MCF 10A (cell line): ENCODE measurements around the gene GADL1. TPM values are rescaled to one million over a fixed set of nuclear protein-coding genes. Genes with fewer than 3 reads are reported as not detected.

Source experiments
- BruUV-seq: library from RNA; stranded (reverse); fragments of 400-500 nt; replicated peaks from 2 replicates; lab custom pipeline; 2021; lab: Mats Ljungman, UMichigan
- CTCF ChIA-PET: fragments of 300-600 bp; sonication (Branson Sonifier 250); formaldehyde crosslinking; extraction: SDS; loops from one replicate; lab custom pipeline; 2021; ENCODE audit warnings: antibody characterized with exemption, inconsistent platforms; lab: Yijun Ruan, JAX
- POLR2A ChIA-PET: fragments of 300-600, 350-650 bp; sonication (Branson Sonifier 250); formaldehyde crosslinking; extraction: SDS; loops from one replicate; lab custom pipeline; 2020; ENCODE audit warnings: antibody characterized with exemption, inconsistent platforms; lab: Yijun Ruan, JAX
- DNase-seq: peaks from one replicate; pipeline ENCODE4 v3.0.0-alpha.2; 2018; ENCODE audit not compliant: unreplicated experiment
- H3K27ac Mint-ChIP-seq: one replicate; pipeline ENCODE4 v1.8.0; 2022; ENCODE audit warnings: mild to moderate bottlenecking, low read depth, mixed read lengths; ENCODE audit not compliant: unreplicated experiment
- H3K27me3 Mint-ChIP-seq: one replicate; pipeline ENCODE4 v1.8.0; 2022; ENCODE audit warnings: mixed read lengths; ENCODE audit not compliant: insufficient read depth, unreplicated experiment
- H3K36me3 Mint-ChIP-seq: one replicate; pipeline ENCODE4 v1.8.0; 2022; ENCODE audit warnings: mild to moderate bottlenecking, moderate library complexity, mixed read lengths; ENCODE audit not compliant: insufficient read depth, unreplicated experiment
- H3K4me1 Mint-ChIP-seq: one replicate; pipeline ENCODE4 v1.8.0; 2022; ENCODE audit warnings: mixed read lengths; ENCODE audit not compliant: insufficient read depth, unreplicated experiment
- H3K4me3 Mint-ChIP-seq: one replicate; pipeline ENCODE4 v1.8.0; 2022; ENCODE audit warnings: mild to moderate bottlenecking, moderate library complexity, mixed read lengths; ENCODE audit not compliant: unreplicated experiment
- H3K9me3 Mint-ChIP-seq: one replicate; pipeline ENCODE4 v1.8.0; 2022; ENCODE audit warnings: mixed read lengths; ENCODE audit not compliant: unreplicated experiment
- intact Hi-C: fragments of 100-400 bp; cut with micrococcal nuclease; formaldehyde crosslinking; loops from 2 replicates; pipeline ENCODE4 v1.14.1; 2022
- total RNA-seq: library from RNA; stranded (reverse); gene quantifications from 2 replicates; pipeline ENCODE4 v1.2.3, GENCODE V29; 2022
- TF ChIP-seq, protein P1 (sequence below): fragments of 200-600 bp; IDR thresholded peaks from one replicate; pipeline ENCODE4 v1.8.0; 2022; ENCODE audit warnings: antibody characterized with exemption, mild to moderate bottlenecking; ENCODE audit not compliant: unreplicated experiment

GADL1 gene
- total RNA-seq, 1 experiment from 2014 or later: not detected

DNA sequence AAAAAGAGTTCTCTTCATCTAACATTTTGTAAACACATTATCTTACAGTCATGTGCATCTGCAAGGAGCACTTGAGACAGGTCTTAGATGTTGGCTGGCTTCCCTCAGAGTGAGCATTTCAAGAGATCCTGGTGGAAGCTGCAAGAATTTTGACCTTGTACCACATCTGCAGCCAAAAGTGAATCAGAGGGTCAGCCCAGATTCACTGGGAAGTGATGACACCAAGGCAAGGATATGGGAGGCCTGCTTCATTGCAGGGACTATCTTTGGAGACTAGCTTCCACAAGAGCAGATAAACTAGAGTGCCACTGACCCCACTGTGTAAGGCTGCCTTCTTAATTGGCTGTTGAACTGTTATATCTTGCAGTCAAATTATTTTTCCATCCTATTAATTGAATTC is 21.3 kb upstream of the GADL1 start:
- no peaks in the 10 kb centered on the region for H3K9me3 Mint-ChIP-seq
- no peak overlapping the region for H3K27ac Mint-ChIP-seq
- no peaks in the 10 kb centered on the region for H3K27me3 Mint-ChIP-seq
- H3K36me3 Mint-ChIP-seq: no peaks in the 10 kb centered on the region
- no peaks in the 10 kb centered on the region for H3K4me1 Mint-ChIP-seq
- ChIA-PET CTCF (no interaction called here), POLR2A (no interaction called here)
- intact Hi-C loops: no loop called here
- DNase-seq: no peak
- no peak overlapping the region for H3K4me3 Mint-ChIP-seq
- no TSS peak for BruUV-seq
- TF ChIP-seq, protein P1, sequence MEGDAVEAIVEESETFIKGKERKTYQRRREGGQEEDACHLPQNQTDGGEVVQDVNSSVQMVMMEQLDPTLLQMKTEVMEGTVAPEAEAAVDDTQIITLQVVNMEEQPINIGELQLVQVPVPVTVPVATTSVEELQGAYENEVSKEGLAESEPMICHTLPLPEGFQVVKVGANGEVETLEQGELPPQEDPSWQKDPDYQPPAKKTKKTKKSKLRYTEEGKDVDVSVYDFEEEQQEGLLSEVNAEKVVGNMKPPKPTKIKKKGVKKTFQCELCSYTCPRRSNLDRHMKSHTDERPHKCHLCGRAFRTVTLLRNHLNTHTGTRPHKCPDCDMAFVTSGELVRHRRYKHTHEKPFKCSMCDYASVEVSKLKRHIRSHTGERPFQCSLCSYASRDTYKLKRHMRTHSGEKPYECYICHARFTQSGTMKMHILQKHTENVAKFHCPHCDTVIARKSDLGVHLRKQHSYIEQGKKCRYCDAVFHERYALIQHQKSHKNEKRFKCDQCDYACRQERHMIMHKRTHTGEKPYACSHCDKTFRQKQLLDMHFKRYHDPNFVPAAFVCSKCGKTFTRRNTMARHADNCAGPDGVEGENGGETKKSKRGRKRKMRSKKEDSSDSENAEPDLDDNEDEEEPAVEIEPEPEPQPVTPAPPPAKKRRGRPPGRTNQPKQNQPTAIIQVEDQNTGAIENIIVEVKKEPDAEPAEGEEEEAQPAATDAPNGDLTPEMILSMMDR: no peak

DNA sequence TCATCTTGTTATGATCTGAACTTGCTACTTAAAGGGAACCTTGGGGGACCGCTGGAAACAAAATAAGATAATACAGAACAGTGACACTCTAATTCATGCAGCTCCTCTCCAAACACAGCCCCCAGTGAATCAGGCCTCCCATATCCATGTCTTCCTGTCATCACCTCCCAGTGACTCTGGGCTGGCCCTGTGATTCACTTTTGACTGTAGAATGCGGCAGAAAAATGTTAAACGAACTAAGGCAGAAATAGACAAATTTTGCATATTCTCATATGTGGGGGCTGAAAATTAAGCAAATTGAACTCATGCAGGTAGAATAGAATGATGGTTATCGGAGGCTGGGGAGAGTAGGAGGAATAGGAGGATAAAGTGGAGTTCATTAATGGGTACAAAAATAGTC is 20.2 kb upstream of the GADL1 start:
- BruUV-seq: no TSS peak

DNA sequence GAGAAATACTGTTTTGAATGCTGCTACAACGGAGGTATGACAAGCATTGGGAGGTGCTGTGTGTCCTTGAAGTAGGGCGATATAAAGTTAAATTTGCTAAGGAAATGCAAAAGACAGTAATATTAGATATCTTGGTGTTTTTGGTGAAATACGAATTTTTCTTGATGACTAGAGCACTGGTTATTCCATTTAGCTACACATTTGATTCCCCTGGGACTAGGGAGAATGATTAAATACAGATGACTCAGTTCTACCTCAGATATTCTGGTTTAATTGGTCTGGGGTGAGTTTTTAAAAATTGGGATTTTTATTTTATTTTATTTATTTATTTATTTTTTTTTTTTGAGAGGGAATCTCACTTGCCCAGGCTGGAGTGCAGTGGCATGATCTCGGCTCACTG is 18.7 kb upstream of the GADL1 start:
- CTCF ChIA-PET: interaction anchor here (0.9 to 1.0 kb wide), 2 partner anchors 18 to 21 kb away, joined by 3 to 5 read pairs; no protein-coding TSS in a partner anchor
- BruUV-seq: no TSS peak

More for the DNA sequence above, 20.2 kb upstream of the GADL1 start:
- no peaks in the 10 kb centered on the region for H3K9me3 Mint-ChIP-seq
- no peak for DNase-seq
- intact Hi-C loops: no loop called here
- ChIA-PET POLR2A (no interaction called here), CTCF (no interaction called here)
- no peak overlapping the region for H3K4me3 Mint-ChIP-seq
- H3K27me3 Mint-ChIP-seq: no peaks in the 10 kb centered on the region
- H3K27ac Mint-ChIP-seq: no peak overlapping the region
- TF ChIP-seq, protein P1: no peak
- H3K4me1 Mint-ChIP-seq: no peaks in the 10 kb centered on the region
- no peaks in the 10 kb centered on the region for H3K36me3 Mint-ChIP-seq

DNA sequence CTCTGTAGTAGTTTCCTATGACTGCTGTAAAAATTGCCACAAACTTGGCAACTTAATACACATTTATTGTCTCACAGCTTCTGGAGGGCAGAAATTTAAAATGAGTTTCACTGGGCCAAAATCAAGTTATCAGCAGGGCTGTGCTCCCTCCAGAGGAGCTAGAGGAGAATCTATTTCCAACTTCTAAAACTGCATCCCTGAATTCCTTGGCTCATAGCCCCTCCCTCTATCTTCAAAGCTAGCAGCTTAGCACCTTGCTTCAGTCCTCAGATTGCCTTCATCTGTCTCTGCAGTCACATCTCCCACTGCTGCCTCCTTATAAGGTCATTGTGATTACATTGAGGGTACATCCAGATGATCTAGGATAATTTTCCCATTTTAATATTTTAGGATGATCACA is 17.8 kb upstream of the GADL1 start:
- H3K27me3 Mint-ChIP-seq: no peaks in the 10 kb centered on the region
- POLR2A ChIA-PET: no interaction called here
- no peak overlapping the region for H3K27ac Mint-ChIP-seq
- H3K4me3 Mint-ChIP-seq: no peak overlapping the region
- no peak for DNase-seq
- H3K4me1 Mint-ChIP-seq: no peaks in the 10 kb centered on the region
- H3K36me3 Mint-ChIP-seq: no peaks in the 10 kb centered on the region
- H3K9me3 Mint-ChIP-seq: no peaks in the 10 kb centered on the region
- TF ChIP-seq, protein P1: no peak
- intact Hi-C loops: no loop called here
- CTCF ChIA-PET: interaction anchor here (0.9 to 1.3 kb wide), 3 partner anchors 19 to 22 kb away, joined by 3 to 5 read pairs (median 3); no protein-coding TSS in a partner anchor
- BruUV-seq: no TSS peak

More for the DNA sequence above, 18.7 kb upstream of the GADL1 start:
- TF ChIP-seq, protein P1: no peak
- H3K27me3 Mint-ChIP-seq: no peaks in the 10 kb centered on the region
- intact Hi-C loops: no loop called here
- no peaks in the 10 kb centered on the region for H3K4me1 Mint-ChIP-seq
- H3K36me3 Mint-ChIP-seq: no peaks in the 10 kb centered on the region
- H3K4me3 Mint-ChIP-seq: no peak overlapping the region
- H3K9me3 Mint-ChIP-seq: no peaks in the 10 kb centered on the region
- POLR2A ChIA-PET: no interaction called here
- no peak for DNase-seq
- no peak overlapping the region for H3K27ac Mint-ChIP-seq
